CD4-positive, alpha-beta T cell treated with Interleukin-10 for 1 hour (primary cell): Measurements from ENCODE around the gene EPC1.
"Not testable (repeated sequence)": the region's sequence is repeated elsewhere in the genome, so short reads cannot be mapped to it uniquely, and the experiment has no call there.

Source experiments
- DNase-seq: peaks from one replicate; pipeline ENCODE4 v3.0.0-alpha.2; 2020

The EPC1 gene

DNA sequence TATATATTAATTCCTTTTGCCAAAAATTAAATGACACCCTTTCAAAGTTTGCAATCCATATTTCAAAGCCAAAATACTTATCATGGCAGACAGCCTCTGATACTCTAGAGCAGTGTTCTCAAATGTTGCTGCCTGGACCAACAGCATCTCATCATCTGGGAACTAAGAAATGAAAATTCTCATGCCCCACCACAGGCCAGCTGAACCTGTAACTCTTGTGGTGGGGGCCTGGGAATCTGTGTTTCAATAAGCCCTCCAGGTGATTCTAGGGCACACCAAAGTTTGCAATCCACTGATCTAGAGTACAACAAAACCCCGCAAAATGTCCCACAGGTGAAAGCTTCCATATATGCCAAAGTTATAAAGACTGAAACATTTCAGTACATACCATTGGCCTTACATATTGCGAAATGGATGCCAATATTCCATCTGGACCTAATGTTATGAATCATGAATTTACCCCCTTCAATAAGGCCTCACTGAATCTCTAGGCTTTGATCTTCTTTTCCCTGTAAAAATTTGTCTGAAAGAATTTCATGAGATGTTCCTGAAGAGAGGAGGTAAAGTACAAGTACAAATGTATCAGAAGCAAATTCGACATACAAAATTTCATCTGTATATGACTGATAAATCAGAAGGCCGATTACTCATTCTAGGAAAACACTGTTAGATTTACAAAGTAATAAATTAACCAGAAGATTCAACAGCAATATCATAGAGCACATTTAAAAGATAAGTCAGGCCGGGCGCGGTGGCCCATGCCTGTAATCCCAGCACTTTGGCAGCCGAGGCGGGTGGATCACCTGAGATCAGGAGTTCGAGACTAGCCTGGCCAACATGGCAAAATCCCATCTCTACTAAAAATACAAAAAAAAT is 25.3 kb upstream of the EPC1 start:
- no peak for DNase-seq

GRCh38 chr10:32371101-32371500 is 24.1 kb upstream of the EPC1 start:
- no peak for DNase-seq

DNA sequence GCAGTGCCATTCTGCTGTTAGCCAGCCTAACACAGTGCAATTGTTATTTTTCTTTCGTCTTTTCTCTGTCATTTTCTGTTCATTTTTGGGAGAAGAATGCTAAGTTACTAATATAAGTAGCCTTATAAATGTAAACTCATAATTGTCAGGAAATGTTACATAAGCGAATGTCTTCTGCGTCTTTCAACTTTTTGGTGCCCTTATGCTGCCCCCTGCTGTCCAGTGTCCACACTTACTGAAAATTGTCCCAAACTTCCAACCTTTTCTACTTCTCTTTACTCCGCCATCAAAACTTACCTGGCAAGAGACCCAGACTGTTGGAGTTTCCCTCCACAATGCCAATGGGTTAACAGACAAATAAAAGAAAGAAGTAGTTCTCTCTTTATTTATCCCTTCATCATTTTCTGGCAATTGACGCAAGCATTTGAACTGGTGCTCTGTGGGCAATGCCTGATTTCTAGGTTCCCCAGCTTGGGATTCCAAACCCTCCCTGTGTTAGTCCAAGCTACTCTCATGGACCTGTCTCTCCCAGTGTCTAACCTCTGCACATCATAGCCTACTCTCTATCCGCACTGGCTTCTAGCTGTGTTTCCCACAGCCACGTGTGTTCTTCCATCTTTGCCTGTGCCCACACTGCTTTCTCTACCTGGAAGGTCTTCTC is 21.0 kb upstream of the EPC1 start:
- DNase-seq, result peak; percentile 82

- no peak for DNase-seq
Observed at GRCh38 chr10:32366588-32366987, 19.6 kb upstream of the EPC1 start.

DNA sequence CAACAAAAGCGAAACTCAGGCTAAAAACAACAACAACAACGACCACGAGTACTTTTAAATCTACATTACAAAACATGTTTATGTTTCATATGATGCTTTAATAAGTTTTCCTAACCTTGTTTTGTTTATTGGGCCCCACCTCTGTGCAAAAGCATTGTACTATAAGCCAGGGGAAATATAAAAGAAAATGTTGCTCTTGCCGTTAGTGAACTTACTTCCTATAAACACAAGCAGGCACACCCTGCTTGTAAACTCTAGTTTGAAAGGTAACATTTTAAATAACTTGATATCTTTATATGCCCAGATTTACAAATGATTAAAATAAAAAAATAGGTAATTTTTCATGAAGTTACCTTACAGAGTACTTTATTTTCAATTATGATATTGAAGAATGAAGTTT is 19.2 kb upstream of the EPC1 start:
- no peak for DNase-seq

DNA sequence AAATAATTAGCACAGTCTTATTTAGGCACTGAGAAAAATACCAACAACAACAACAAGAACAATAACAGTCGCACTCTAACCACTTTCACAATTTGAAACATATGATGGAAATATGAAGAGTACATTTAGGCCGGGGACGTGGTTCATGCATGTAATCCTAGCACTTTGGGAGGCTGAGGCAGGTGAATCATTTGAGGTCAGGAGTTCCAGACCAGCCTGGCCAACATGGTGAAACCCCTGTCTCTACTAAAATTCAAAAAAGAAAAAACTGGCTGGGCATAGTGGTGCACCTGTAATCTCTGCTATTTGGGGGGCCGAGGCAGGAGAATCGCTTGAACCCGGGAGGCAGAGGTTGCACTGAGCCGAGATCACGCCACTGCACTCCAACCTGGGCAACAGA is 18.4 kb upstream of the EPC1 start:
- DNase-seq, result not testable (repeated sequence)

DNA sequence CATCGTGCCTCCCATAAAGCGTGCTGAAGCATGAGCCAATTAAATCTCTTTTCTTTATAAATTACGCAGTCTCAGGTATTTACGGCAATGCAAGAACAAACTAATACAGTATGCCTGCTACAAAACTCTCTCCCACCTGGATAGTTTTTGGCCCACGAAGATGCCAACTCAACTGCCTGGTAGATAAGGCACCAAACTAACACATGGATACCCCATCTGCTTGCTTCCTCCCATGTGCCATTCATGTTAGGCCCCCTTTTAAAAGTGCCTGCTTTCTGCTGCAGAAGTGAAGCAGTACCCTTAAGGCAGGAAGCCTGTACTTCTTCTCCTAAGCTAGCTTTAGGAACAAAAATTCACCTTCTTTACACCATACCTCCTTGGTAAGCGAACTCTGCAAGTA is 15.6 kb upstream of the EPC1 start:
- DNase-seq, result no peak

GRCh38 chr10:32360884-32361283 is 13.9 kb upstream of the EPC1 start:
- DNase-seq, result no peak

GRCh38 chr10:32360241-32360640 is 13.3 kb upstream of the EPC1 start:
- DNase-seq, result no peak

DNA sequence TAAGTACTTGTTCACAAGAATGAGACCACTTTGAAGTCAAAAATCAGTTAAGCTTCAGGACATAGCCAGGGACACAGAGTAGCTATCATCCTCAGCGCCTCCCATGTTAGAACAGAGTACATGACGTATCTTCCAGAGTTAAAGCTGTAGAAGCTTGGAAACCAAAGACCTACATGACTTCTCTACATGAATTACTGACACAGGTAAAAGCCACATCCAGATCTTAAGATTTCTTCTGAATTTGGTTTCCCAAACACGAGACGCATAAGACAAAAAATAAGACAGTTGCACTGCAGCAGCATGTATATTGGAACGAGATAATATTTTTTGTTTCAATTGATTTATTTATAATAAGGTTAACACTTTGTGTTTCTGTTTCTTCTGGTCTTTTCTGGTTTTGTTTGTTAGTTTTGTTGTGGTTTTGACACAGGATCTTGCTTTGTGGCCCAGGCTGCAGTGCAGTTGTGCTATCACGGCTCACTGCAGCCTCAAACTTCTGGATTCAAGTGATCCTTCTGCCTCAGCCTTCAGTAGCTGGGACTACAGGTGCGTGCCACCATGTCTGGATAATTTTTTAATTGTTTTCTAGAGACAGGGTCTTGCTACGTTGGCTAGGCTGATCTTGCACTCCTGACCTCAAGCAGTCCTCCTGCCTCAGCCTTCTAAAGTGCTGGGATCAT is 10.2 kb upstream of the EPC1 start:
- DNase-seq, result peak; percentile 59

- DNase-seq, result not testable (repeated sequence)
Observed at GRCh38 chr10:32354690-32355089, 7.7 kb upstream of the EPC1 start.

- DNase-seq, result no peak
Observed at GRCh38 chr10:32350811-32351350, 3.9 kb upstream of the EPC1 start.

DNA sequence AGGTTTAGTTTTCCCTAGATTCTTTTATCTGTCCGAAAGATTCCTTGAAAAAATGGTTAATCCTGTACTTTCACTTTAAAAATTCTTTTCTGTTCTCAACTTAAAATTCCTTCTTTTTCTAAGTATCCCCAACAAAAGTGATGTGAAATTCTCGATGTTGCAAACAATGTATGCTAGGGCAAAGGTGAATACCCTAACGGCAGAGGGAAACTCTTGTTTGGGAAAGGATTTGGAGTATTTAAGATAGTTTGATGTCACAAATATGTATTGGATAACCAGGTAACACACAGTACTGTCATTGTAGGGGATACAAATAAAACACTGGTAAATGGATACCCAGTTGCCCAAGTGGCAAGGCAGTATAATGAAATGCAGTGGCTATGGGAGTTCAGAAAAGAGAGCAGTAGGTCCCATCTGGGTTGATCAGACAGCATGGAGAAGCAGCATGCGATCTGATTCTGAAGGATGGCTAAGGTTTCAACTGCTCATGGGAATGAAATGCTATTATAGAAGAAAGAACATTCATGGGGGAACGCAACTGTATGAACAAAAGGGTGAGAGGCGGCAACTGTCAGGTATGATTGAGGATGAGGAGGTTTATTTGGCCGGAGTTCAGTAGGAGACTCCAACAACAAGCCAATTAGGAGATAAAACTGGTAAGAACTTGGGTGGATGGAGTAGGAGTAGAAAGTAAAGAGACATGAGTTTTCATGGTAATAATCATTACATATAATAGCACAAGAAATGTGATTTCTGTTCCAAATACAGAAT is 3.2 kb upstream of the EPC1 start:
- no peak for DNase-seq

- DNase-seq, result no peak
Observed at GRCh38 chr10:32349199-32349585, 2.2 kb upstream of the EPC1 start.

- no peak for DNase-seq
Observed at GRCh38 chr10:32348297-32349198, 1.6 kb upstream of the EPC1 start.

GRCh38 chr10:32347363-32348022 is 535 bp upstream of the EPC1 start:
- DNase-seq, result no peak

DNA sequence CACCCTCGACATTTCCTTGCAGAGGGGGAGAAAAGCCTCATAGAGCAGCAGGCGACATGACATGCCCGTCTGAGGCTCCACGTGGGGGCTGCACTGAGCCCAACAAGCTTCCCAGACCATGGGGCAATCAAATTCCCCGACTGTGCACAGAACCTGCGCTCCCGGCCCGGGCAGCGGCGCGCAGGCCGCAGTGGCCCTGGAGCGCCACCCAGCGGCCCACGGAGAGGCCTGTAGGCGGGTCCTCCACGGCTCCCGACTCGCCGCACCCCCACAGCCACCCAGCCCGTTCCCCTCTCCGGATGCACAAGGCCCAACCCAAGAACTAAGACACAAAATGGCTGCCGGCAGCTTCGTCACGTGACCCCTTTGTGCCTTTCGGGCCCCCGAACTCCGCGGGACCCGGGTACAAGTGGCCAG is 816 bp downstream of the EPC1 start:
- DNase-seq, result peak; percentile 96

DNA sequence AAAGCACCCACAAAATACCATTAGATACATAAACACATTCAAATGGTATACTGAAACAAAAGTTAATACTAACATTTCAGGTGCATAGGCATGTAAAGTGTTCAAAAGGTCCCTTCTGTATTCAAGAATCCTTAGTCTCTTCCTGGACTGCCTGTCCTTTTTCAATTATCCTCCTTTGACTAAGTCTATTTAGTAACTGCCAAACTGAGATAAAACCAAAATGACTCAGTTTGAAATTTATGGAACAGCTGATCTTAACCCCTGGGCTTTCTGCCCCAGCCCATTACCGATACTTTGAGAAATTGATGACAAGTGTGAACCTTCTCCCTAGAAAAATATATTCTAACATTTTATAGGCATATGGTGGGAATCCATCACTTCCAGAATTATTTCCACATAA is 5.4 kb downstream of the EPC1 start:
- no peak for DNase-seq

GRCh38 chr10:32340596-32341180 is 6.3 kb downstream of the EPC1 start:
- no peak for DNase-seq

DNA sequence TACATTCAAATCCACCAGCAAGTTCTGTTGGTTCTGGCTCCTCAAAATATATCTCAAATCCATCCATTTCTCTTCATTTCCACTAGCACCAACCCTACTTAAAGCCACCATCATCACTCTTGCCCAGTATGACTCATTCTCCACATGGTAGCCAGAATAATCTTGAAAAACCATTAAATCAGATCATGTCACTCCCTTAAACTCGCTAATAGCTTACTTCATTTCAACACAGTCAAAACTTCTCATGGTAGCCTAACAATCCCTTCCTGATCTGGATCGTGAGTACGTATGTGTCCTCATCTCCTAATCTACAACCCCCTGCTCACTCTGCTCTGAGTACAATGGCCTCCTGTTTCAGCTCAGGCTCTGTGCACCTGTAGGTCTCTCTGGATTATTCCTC is 8.7 kb downstream of the EPC1 start:
- DNase-seq, result no peak

- no peak for DNase-seq
Observed at GRCh38 chr10:32337350-32337749, 9.6 kb downstream of the EPC1 start.
